IMR-90 (cell line): ENCODE data around the gene ARHGAP8. TPM values are rescaled to one million over a fixed set of nuclear protein-coding genes. Genes with fewer than 3 reads are reported as not detected.

Source experiments
- ATAC-seq: fragments of 200-7000 bp; cut with Tn5 transposase; 2 replicates; pipeline ENCODE4 v1.9.1; 2020; ENCODE audit warnings: low read depth, mild to moderate bottlenecking, moderate library complexity
- BruUV-seq: library from RNA; stranded (reverse); fragments of 400-500 nt; replicated peaks from 2 replicates; lab custom pipeline; 2021; lab: Mats Ljungman, UMichigan
- CTCF ChIA-PET: fragments of 300-600 bp; formaldehyde crosslinking; extraction: SDS; loops from one replicate; lab custom pipeline; 2021; ENCODE audit warnings: antibody characterized with exemption; lab: Yijun Ruan, JAX
- POLR2A ChIA-PET: fragments of 300-600 bp; sonication (Branson Sonifier 250); formaldehyde crosslinking; loops from one replicate; lab custom pipeline; 2022; ENCODE audit warnings: antibody characterized with exemption; ENCODE audit not compliant: unreplicated experiment; lab: Charles Lee
- DNase-seq: peaks from one replicate; pipeline ENCODE4 v3.0.0; 2013
- H2AFZ ChIP-seq: replicated peaks from 2 replicates; pipeline ENCODE3; 2013; ENCODE audit warnings: low read length, mild to moderate bottlenecking; ENCODE audit not compliant: poor library complexity
- H2AK5ac ChIP-seq: 2 replicates; pipeline ENCODE4 v1.6.1; 2013; ENCODE audit warnings: low read depth, low read length, inconsistent platforms
- H2AK9ac ChIP-seq: replicated peaks from 2 replicates; pipeline ENCODE3; 2013; ENCODE audit warnings: mild to moderate bottlenecking, low read depth, low read length, moderate library complexity; ENCODE audit not compliant: poor library complexity
- H2BK120ac ChIP-seq: 2 replicates; pipeline ENCODE4 v1.6.1; 2013; ENCODE audit warnings: low read depth, low read length, inconsistent platforms
- H2BK15ac ChIP-seq: 3 replicates; pipeline ENCODE4 v1.6.1; 2013; ENCODE audit warnings: low read depth, low read length, inconsistent platforms
- H2BK20ac ChIP-seq: 2 replicates; pipeline ENCODE4 v1.6.1; 2013; ENCODE audit warnings: low read depth, mild to moderate bottlenecking, inconsistent platforms, low read length, moderate library complexity
- H2BK5ac ChIP-seq: 2 replicates; pipeline ENCODE4 v1.6.1; 2013; ENCODE audit warnings: mild to moderate bottlenecking, low read depth, low read length, inconsistent platforms; ENCODE audit not compliant: poor library complexity, severe bottlenecking
- H3K14ac ChIP-seq: replicated peaks from 2 replicates; pipeline ENCODE4 v1.6.1; 2013; ENCODE audit warnings: low read depth, low read length, inconsistent platforms
- H3K18ac ChIP-seq: 2 replicates; pipeline ENCODE4 v1.6.1; 2013; ENCODE audit warnings: low read depth, low read length, control low read depth
- H3K23ac ChIP-seq: 2 replicates; pipeline ENCODE4 v1.6.1; 2013; ENCODE audit warnings: low read depth, low read length, inconsistent platforms
- H3K27ac ChIP-seq: 2 replicates; pipeline ENCODE4 v1.5.1; 2013; ENCODE audit warnings: mild to moderate bottlenecking, control low read depth, low read length; ENCODE audit not compliant: insufficient read depth
- H3K27me3 ChIP-seq: 2 replicates; pipeline ENCODE4 v1.6.1; 2013; ENCODE audit warnings: low read length; ENCODE audit not compliant: control insufficient read depth, insufficient read depth
- H3K36me3 ChIP-seq: 2 replicates; pipeline ENCODE4 v1.6.1; 2013; ENCODE audit warnings: low read length, mixed read lengths; ENCODE audit not compliant: control insufficient read depth, insufficient read depth
- H3K4ac ChIP-seq: 2 replicates; pipeline ENCODE4 v1.6.1; 2013; ENCODE audit warnings: low read depth, low read length, inconsistent platforms
- H3K4me1 ChIP-seq: 2 replicates; pipeline ENCODE4 v1.6.1; 2013; ENCODE audit warnings: low read length, mixed read lengths; ENCODE audit not compliant: control insufficient read depth, insufficient read depth
- H3K4me2 ChIP-seq: 2 replicates; pipeline ENCODE4 v1.6.1; 2013; ENCODE audit warnings: low read depth, mild to moderate bottlenecking, control low read depth, low read length, moderate library complexity
- H3K4me3 ChIP-seq: 2 replicates; pipeline ENCODE4 v1.5.1; 2013; ENCODE audit warnings: low read depth, mild to moderate bottlenecking, control low read depth, low read length, moderate library complexity; ENCODE audit not compliant: insufficient read depth
- H3K56ac ChIP-seq: 2 replicates; pipeline ENCODE4 v1.6.1; 2013; ENCODE audit warnings: low read length, inconsistent platforms; ENCODE audit not compliant: insufficient read depth; ENCODE audit errors: extremely low read depth
- H3K79me1 ChIP-seq, 2 experiments: 2 replicates each; pipeline ENCODE4 v1.6.1; 2013; ENCODE audit warnings: low read length in 2 of 2, inconsistent platforms in 1 of 2, low read depth in 1 of 2
- H3K9ac ChIP-seq: 2 replicates; pipeline ENCODE4 v1.6.1; 2013; ENCODE audit warnings: low read depth, low read length, control low read depth
- H3K9me1 ChIP-seq: 2 replicates; pipeline ENCODE4 v1.6.1; 2013; ENCODE audit warnings: low read length, inconsistent platforms; ENCODE audit not compliant: insufficient read depth
- H3K9me3 ChIP-seq: 2 replicates; pipeline ENCODE4 v1.6.1; 2013; ENCODE audit warnings: low read length; ENCODE audit not compliant: control insufficient read depth, insufficient read depth
- H4K20me1 ChIP-seq: 2 replicates; pipeline ENCODE4 v1.6.1; 2013; ENCODE audit warnings: low read length, inconsistent platforms; ENCODE audit not compliant: insufficient read depth
- H4K5ac ChIP-seq: 2 replicates; pipeline ENCODE4 v1.6.1; 2013; ENCODE audit warnings: mild to moderate bottlenecking, low read depth, low read length, control low read depth
- H4K8ac ChIP-seq, 2 experiments: 2 replicates each; pipeline ENCODE4 v1.6.1; 2013; ENCODE audit warnings: low read depth in 2 of 2, low read length in 2 of 2, control low read depth in 1 of 2, inconsistent platforms in 1 of 2
- H4K91ac ChIP-seq: 2 replicates; pipeline ENCODE4 v1.6.1; 2013; ENCODE audit warnings: low read depth, low read length, inconsistent platforms; ENCODE audit not compliant: insufficient read depth
- MAZ ChIP-seq: IDR thresholded peaks from 2 replicates; pipeline ENCODE4 v1.6.1; 2012; ENCODE audit warnings: low read depth, mild to moderate bottlenecking, low read length, improper control_type of control experiment, moderate library complexity, borderline replicate concordance
- USF2 ChIP-seq: fragments of 150-350 bp; IDR thresholded peaks from 2 replicates; pipeline ENCODE4 v1.6.1; 2017; ENCODE audit warnings: mild to moderate bottlenecking, antibody characterized with exemption, low read length, low read depth
- WGBS, 2 experiments: methylation state at CpG; one replicate each; pipeline versions ENCODE4 v1.1.5 to v1.1.7; 2013; ENCODE audit warnings: missing lambda C conversion rate in 2 of 2; ENCODE audit not compliant: insufficient read length in 1 of 2; ENCODE audit errors: extremely low coverage in 2 of 2; 5-methylcytosine and 5-hydroxymethylcytosine counted together
- dilution Hi-C: fragments of 300-500 bp; cut with HindIII; formaldehyde crosslinking; loops from one replicate; pipeline ENCODE4 v1.14.3; 2018; ENCODE audit warnings: low sequenced_read_pairs; ENCODE audit not compliant: unreplicated experiment
- in situ Hi-C: fragments of 300-500 bp; cut with MboI; formaldehyde crosslinking; loops from 3 replicates; pipeline ENCODE4 v1.14.3; 2019; ENCODE audit warnings: low sequenced_read_pairs, inconsistent platforms, mixed read lengths
- intact Hi-C: fragments of 100-400 bp; cut with micrococcal nuclease; formaldehyde crosslinking; loops from 2 replicates; pipeline ENCODE4 v1.10.0; 2022
- polyA plus RNA-seq, 3 experiments: library from polyadenylated mRNA; depleted of rRNA; stranded (reverse); fragments of >200 nt; gene quantifications; 2 replicates each; pipeline ENCODE4 v1.2.3, GENCODE V29; 2012; ENCODE audit warnings: low replicate concordance in 1 of 3
- total RNA-seq: library from RNA; depleted of rRNA; stranded (reverse); fragments of >200 nt; gene quantifications from 2 replicates; pipeline ENCODE4 v1.2.3, GENCODE V29; 2012

ARHGAP8 gene
- total and polyA plus RNA-seq, 2 of the 4 experiments (the other 2 are of a cell fraction), result 0.18 to 0.21 TPM

- H3K14ac ChIP-seq, result no peak overlapping the region
- in situ Hi-C loops (no loop called here), intact Hi-C loops (no loop called here), dilution Hi-C loops (no loop called here)
- no peak overlapping the region for H3K56ac ChIP-seq
- H2BK15ac ChIP-seq, result no peak overlapping the region
- no peak overlapping the region for H2AK5ac ChIP-seq
- no peak overlapping the region for H3K27ac ChIP-seq
- H2BK20ac ChIP-seq, result no peak overlapping the region
- H3K4me2 ChIP-seq, result no peak overlapping the region
- no peak overlapping the region for H4K5ac ChIP-seq
- no peak overlapping the region for H3K9ac ChIP-seq
- CTCF ChIA-PET, result no interaction called here
- no peak for ATAC-seq
- no peaks in the 10 kb centered on the region for H3K36me3 ChIP-seq
- H4K8ac ChIP-seq, result no peak overlapping the region
- no peak for DNase-seq
- H3K27me3 ChIP-seq, result peaks cover 10% of the 10 kb centered on the region; the same call in 1 of the 2 replicates
- no peak overlapping the region for H3K4me3 ChIP-seq
- no peak overlapping the region for H2BK5ac ChIP-seq
- no peaks in the 10 kb centered on the region for H3K4me1 ChIP-seq
- H2AFZ ChIP-seq, result no peak overlapping the region
- no peak overlapping the region for H3K4ac ChIP-seq
- H3K79me1 ChIP-seq, result no peaks in the 10 kb centered on the region
- no peak overlapping the region for H3K23ac ChIP-seq
- peaks cover 6% of the 10 kb centered on the region; the same call in 1 of the 2 replicates for H3K9me3 ChIP-seq
- H3K18ac ChIP-seq, result no peak overlapping the region
- POLR2A ChIA-PET, result no interaction called here
- H4K20me1 ChIP-seq, result no peaks in the 10 kb centered on the region
- no peak overlapping the region for H2AK9ac ChIP-seq
- no peaks in the 10 kb centered on the region for H3K9me1 ChIP-seq
- no TSS peak for BruUV-seq
- TF ChIP-seq MAZ, result no peak
- TF ChIP-seq USF2, result peak; percentile 14; the same call in 1 of the 2 replicates
- H4K91ac ChIP-seq, result no peak overlapping the region
- WGBS, 2 experiments, result 0% methylated on average over 1 of the region's 4 CpGs; no CpG with 5 or more reads in 1 of the 2 experiments
- no peak overlapping the region for H2BK120ac ChIP-seq
These were observed 95.0 kb downstream of the ARHGAP8 start for GRCh38 chr22:44847380-44847779.
